C4-2B (cell line): ENCODE results near the gene OR4D2.

Experiments used
- ZFX ChIP-seq: fragments of 450-650 bp; IDR thresholded peaks from 2 replicates; pipeline ENCODE4 v1.6.1; 2017
- TF ChIP-seq, protein P1 (sequence below): fragments of 450-650 bp; conservative IDR thresholded peaks from 2 replicates; pipeline ENCODE4 v1.5.1; 2017; ENCODE audit warnings: mild to moderate bottlenecking

DNA sequence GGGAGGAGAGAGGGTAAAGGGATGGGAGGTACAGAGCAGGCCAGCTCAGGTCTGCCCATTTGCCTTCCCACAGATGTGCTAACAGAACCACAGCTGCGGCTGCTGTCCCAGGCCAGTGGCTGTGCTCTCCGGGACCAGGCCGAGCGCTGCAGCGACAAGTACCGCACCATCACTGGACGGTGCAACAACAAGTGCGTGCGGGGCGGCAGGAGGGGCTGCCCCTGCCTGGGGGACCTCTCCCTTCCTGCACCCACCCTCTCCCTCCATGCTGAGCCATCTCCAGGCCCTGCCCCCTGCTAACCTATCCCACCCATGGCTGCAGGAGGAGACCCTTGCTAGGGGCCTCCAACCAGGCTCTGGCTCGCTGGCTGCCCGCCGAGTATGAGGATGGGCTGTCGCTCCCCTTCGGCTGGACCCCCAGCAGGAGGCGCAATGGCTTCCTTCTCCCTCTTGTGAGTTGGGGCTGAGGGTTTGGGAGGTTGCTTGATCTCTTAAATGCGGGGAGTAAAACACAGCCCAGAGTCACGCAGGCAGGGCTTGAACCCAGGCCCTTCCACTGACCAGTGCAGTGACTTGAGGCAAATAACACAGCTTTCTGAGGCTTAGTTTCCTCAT is 27.0 kb downstream of the OR4D2 start:
- TF ChIP-seq, protein P1, sequence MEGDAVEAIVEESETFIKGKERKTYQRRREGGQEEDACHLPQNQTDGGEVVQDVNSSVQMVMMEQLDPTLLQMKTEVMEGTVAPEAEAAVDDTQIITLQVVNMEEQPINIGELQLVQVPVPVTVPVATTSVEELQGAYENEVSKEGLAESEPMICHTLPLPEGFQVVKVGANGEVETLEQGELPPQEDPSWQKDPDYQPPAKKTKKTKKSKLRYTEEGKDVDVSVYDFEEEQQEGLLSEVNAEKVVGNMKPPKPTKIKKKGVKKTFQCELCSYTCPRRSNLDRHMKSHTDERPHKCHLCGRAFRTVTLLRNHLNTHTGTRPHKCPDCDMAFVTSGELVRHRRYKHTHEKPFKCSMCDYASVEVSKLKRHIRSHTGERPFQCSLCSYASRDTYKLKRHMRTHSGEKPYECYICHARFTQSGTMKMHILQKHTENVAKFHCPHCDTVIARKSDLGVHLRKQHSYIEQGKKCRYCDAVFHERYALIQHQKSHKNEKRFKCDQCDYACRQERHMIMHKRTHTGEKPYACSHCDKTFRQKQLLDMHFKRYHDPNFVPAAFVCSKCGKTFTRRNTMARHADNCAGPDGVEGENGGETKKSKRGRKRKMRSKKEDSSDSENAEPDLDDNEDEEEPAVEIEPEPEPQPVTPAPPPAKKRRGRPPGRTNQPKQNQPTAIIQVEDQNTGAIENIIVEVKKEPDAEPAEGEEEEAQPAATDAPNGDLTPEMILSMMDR = no peak
- TF ChIP-seq ZFX = no peak
